Natural killer cell (primary cell): ENCODE results near the gene KRTAP4-16. TPM values are rescaled to one million over a fixed set of nuclear protein-coding genes. Genes with fewer than 3 reads are reported as not detected.
"Not testable (repeated sequence)": the region's sequence is repeated elsewhere in the genome, so short reads cannot be mapped to it uniquely, and the experiment has no call there.

Experiments used
- ATAC-seq, 3 donors: fragments of 150-1000 bp in 2 of 3; fragments of 200-7000 bp in 1 of 3; cut with Tn5 transposase; 1 replicate in 1 of 3; 2 replicates in 2 of 3; pipeline ENCODE4 v1.10.0; 2021; ENCODE audit warnings: mild to moderate bottlenecking in 2 of 3, moderate library complexity in 2 of 3
- DNase-seq, 2 donors: peaks; one replicate each; pipeline versions ENCODE4 v3.0.0 to v3.0.0-alpha.2; 2013 to 2021; ENCODE audit warnings: mixed read lengths in 1 of 2
- H3K27ac ChIP-seq: one replicate; pipeline ENCODE4 v1.5.1; 2013; ENCODE audit warnings: mild to moderate bottlenecking, low read length
- H3K27me3 ChIP-seq: one replicate; pipeline ENCODE4 v1.6.1; 2013; ENCODE audit warnings: low read length; ENCODE audit not compliant: control insufficient read depth, insufficient read depth
- H3K36me3 ChIP-seq: one replicate; pipeline ENCODE4 v1.6.1; 2013; ENCODE audit warnings: low read length; ENCODE audit not compliant: control insufficient read depth, insufficient read depth
- H3K4me1 ChIP-seq: one replicate; pipeline ENCODE4 v1.6.1; 2013; ENCODE audit warnings: low read length; ENCODE audit not compliant: control insufficient read depth, insufficient read depth
- H3K4me3 ChIP-seq: one replicate; pipeline ENCODE4 v1.5.1; 2013; ENCODE audit warnings: low read length
- H3K9me3 ChIP-seq: one replicate; pipeline ENCODE4 v1.6.1; 2013; ENCODE audit warnings: low read length; ENCODE audit not compliant: control insufficient read depth, insufficient read depth
- H3K27ac Mint-ChIP-seq, 2 donors: one replicate each; pipeline ENCODE4 v1.8.0; 2022; ENCODE audit warnings: mild to moderate bottlenecking in 2 of 2, mixed read lengths in 2 of 2, moderate library complexity in 1 of 2
- H3K27me3 Mint-ChIP-seq, 2 donors: one replicate each; pipeline ENCODE4 v1.8.0; 2022; ENCODE audit warnings: low read depth in 2 of 2, mixed read lengths in 2 of 2
- H3K36me3 Mint-ChIP-seq: one replicate; pipeline ENCODE4 v1.8.0; 2022; ENCODE audit warnings: mixed read lengths
- H3K4me1 Mint-ChIP-seq, 2 donors: one replicate each; pipeline ENCODE4 v1.8.0; 2022; ENCODE audit warnings: mixed read lengths in 2 of 2
- H3K4me3 Mint-ChIP-seq: one replicate; pipeline ENCODE4 v1.8.0; 2022; ENCODE audit warnings: mild to moderate bottlenecking, moderate library complexity, mixed read lengths
- H3K9me3 Mint-ChIP-seq, 2 donors: one replicate each; pipeline ENCODE4 v1.8.0; 2022; ENCODE audit warnings: mixed read lengths in 2 of 2
- CTCF ChIP-seq: fragments of 200-600 bp; IDR thresholded peaks from one replicate; pipeline ENCODE4 v1.8.0; 2022; ENCODE audit warnings: antibody characterized with exemption
- WGBS: methylation state at CpG from one replicate; pipeline ENCODE4 v1.1.7; 2013; ENCODE audit warnings: missing lambda C conversion rate; ENCODE audit not compliant: insufficient coverage; 5-methylcytosine and 5-hydroxymethylcytosine counted together
- intact Hi-C: fragments of 100-400 bp; cut with micrococcal nuclease; formaldehyde crosslinking; loops from one replicate; pipeline ENCODE4 v1.14.2; 2022
- total RNA-seq, 4 donors: library from RNA; stranded (reverse); fragments of 120-200 nt in 1 of 4; gene quantifications; one replicate each; pipeline versions ENCODE4 v1.2.3 to v1.2.4, GENCODE V29; 2013 to 2022

KRTAP4-16 gene
- total RNA-seq, 3 donors from 2014 or later (not counting 1 experiment from before 2014, with no cell fraction given): not detected

GRCh38 chr17:41098042-41098441 lies 4.0 kb downstream of the KRTAP4-16 start, which contains the start of gene KRTAP4-8:
Gene KRTAP4-8 (minus strand): TSS chr17:41098142. CDS start chr17:41098084, 58 bp downstream.
- DNase-seq: no peak
- Histone ChIP-seq H3K36me3 (no peaks in the 10 kb centered on the region), H3K4me3 (no peak within 1 kb of the TSS), H3K27ac (no peak within 1 kb of the TSS), H3K4me1 (no peaks in the 10 kb centered on the region), H3K27me3 (no peaks in the 10 kb centered on the region), H3K9me3 (no peaks in the 10 kb centered on the region)
- WGBS: 81% methylated on average over 1 of the region's 4 CpGs
- Mint-ChIP-seq H3K4me1 (no peaks in the 10 kb centered on the region), H3K4me3 (no peak within 1 kb of the TSS), H3K27me3 (peaks cover 19 to 37% of the 10 kb centered on the region in 2 donors), H3K36me3 (no peaks in the 10 kb centered on the region), H3K9me3 (no peaks in the 10 kb centered on the region), H3K27ac (no peak within 1 kb of the TSS)
- intact Hi-C loops: loop anchor here (1.0 kb wide), 1 partner anchor 22 kb away; no protein-coding TSS in a partner anchor
- no peak for ATAC-seq
- TF ChIP-seq CTCF: no peak

- no peaks in the 10 kb centered on the region for H3K4me1 Mint-ChIP-seq
- no peaks in the 10 kb centered on the region for H3K9me3 Mint-ChIP-seq
Measured at GRCh38 chr17:41096055-41096454, 6.0 kb downstream of the KRTAP4-16 start.

GRCh38 chr17:41088760-41089352 lies 13.2 kb downstream of the KRTAP4-16 start:
- DNase-seq, H3K27ac ChIP-seq, intact Hi-C loops, H3K36me3 ChIP-seq, H3K9me3 Mint-ChIP-seq, H3K4me3 Mint-ChIP-seq, H3K9me3 ChIP-seq, H3K4me1 ChIP-seq, H3K4me1 Mint-ChIP-seq, H3K36me3 Mint-ChIP-seq, H3K27me3 ChIP-seq, H3K4me3 ChIP-seq, ATAC-seq, H3K27ac Mint-ChIP-seq: not testable (repeated sequence)
- 26% methylated on average over 1 of the region's 4 CpGs for WGBS
- peaks cover 9 to 13% of the 10 kb centered on the region in 2 donors for H3K27me3 Mint-ChIP-seq

More at GRCh38 chr17:41096055-41096454, 6.0 kb downstream of the KRTAP4-16 start:
- DNase-seq: no peak
- Mint-ChIP-seq H3K4me3 (no peak overlapping the region), H3K27me3 (peaks cover 19 to 36% of the 10 kb centered on the region in 2 donors), H3K27ac (no peak overlapping the region), H3K36me3 (no peaks in the 10 kb centered on the region)
- no peak for TF ChIP-seq CTCF
- no peaks in the 10 kb centered on the region for H3K9me3 ChIP-seq
- H3K36me3 ChIP-seq: no peaks in the 10 kb centered on the region
- WGBS: 86% methylated on average over 7 of the region's 7 CpGs
- ATAC-seq: no peak
- H3K27ac ChIP-seq: no peak overlapping the region
- H3K27me3 ChIP-seq: no peaks in the 10 kb centered on the region
- H3K4me3 ChIP-seq: no peak overlapping the region
- no peaks in the 10 kb centered on the region for H3K4me1 ChIP-seq
- intact Hi-C loops: no loop called here

GRCh38 chr17:41084100-41084856 lies 17.7 kb downstream of the KRTAP4-16 start, which contains the start of gene KRTAP4-7:
Gene KRTAP4-7 (plus strand): TSS chr17:41084150. CDS start chr17:41084207, 57 bp downstream.
- 86% methylated on average over 14 of the region's 14 CpGs for WGBS
- intact Hi-C loops, H3K9me3 ChIP-seq, H3K27ac Mint-ChIP-seq, ATAC-seq, H3K4me3 ChIP-seq, H3K4me1 Mint-ChIP-seq, H3K4me3 Mint-ChIP-seq, H3K36me3 ChIP-seq, H3K9me3 Mint-ChIP-seq, DNase-seq, H3K36me3 Mint-ChIP-seq, H3K4me1 ChIP-seq, H3K27ac ChIP-seq, H3K27me3 ChIP-seq: not testable (repeated sequence)
- peaks cover 23 to 24% of the 10 kb centered on the region in 2 donors for H3K27me3 Mint-ChIP-seq

GRCh38 chr17:41083427-41083826 lies 18.6 kb downstream of the KRTAP4-16 start:
- H3K27me3 Mint-ChIP-seq: peaks cover 21 to 23% of the 10 kb centered on the region in 2 donors
- intact Hi-C loops, H3K36me3 Mint-ChIP-seq, H3K27ac ChIP-seq, H3K36me3 ChIP-seq, H3K9me3 ChIP-seq, ATAC-seq, H3K27ac Mint-ChIP-seq, H3K4me3 Mint-ChIP-seq, H3K9me3 Mint-ChIP-seq, H3K4me1 ChIP-seq, H3K4me3 ChIP-seq, H3K4me1 Mint-ChIP-seq, H3K27me3 ChIP-seq, DNase-seq: not testable (repeated sequence)
- 89% methylated on average over 2 of the region's 2 CpGs for WGBS
